ENCODE results near the gene GPN2.

- TF ChIP-seq CTCF (conservative IDR thresholded peaks at IDR 0.05; ENCODE audit: low read length) (no peak), EZH2phosphoT487 (IDR thresholded peaks at IDR 0.05; ENCODE audit: borderline replicate concordance, low read depth, low read length) (no peak)
Measured at GRCh38 chr1:26839779-26840178, 50.3 kb downstream of the GPN2 start.
